Amniotic stem cell (primary cell): ENCODE data around the gene FAM149A.

ENCODE experiments used
- DNase-seq: peaks from one replicate; lab custom pipeline; 2025; lab: John Stamatoyannopoulos, UW

The FAM149A gene

DNA sequence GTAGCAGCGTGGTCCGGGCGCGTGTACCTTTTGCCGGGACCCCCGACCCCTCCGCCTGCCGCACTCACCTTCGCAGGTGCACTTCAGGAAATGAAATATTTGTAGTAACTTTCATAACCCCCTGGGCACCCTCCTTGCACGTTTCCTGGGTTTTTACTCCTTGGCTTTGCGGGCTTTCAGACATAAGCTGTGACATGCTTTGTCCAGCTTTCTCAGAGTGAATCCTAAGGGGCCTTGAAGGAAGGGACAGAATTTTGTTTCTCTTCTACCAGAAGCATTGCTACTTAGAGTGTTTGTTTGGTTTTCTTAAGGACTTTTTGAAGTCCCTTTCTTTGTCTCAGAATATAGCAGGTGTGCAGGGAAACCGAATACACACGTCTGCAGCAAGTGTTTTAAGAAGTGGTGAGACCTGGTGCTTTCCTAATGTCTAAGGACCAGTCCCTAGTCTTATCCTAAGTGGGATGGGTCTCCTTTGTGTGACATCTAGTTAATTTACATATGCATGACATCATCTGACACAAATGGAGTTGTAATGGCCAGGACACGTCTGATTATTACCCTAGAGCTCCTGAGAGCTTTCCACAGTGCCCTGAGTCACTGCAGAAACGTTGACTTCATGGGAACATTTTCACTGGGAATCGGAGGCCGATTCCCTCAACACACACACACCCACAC lies 1.3 kb downstream of the FAM149A start:
- DNase-seq = no peak

DNA sequence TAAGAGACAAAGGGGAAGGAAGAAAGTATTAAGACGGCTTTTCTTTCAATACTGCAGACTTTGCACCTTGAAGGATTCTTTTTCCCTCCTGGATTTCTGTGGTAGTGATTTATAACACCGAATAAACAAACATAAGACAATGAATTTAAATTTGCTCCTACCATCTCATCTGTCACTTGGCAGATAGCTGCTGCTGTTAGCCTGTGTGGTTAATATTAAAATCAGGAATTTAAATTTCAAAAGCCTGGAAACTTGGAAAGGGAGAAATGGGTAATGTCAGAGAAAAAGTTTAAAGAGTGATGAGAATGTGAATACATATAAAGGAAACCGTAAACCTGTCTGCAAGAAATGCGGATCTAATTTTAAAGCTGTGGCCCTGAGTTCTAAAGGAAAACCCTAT lies 3.4 kb downstream of the FAM149A start:
- no peak for DNase-seq

DNA sequence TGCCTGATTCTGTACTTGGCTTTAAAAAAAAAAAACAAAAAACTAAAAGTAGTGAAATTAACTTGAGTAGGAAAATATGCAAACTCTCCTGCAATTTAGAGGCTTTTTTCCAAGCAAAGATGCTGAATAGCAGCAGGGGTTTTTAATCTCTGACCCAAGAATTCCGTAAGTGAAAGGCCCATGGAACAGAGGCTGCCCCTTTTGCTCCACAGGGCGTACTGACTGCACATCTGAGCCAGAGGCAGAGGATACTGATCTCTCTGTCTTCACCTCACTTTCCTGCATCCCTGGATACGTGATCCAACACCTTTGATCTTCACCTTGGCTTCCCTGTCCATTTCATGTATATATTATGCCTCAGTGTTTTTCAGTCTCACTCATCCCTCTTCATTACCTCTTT lies 3.9 kb downstream of the FAM149A start:
- no peak for DNase-seq

DNA sequence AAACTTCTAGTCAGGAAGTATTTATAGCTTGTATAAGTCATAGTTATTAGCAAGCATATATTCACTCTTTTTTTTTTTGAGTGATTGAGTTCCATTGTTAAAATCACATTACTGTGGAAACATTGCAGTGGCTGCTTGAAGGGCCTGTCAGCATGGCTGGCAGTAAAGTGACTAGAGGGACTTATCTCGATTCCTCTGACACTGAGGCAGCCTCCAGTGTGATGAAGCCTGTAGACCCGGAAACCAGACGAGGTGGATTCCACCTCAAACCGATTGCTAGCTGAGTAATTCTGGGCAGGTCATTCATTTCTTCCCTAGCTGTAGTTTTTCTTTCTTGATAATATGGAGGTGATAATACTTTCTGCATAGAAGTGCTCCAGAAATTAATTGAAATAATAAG lies 4.7 kb downstream of the FAM149A start:
- no peak for DNase-seq

DNA sequence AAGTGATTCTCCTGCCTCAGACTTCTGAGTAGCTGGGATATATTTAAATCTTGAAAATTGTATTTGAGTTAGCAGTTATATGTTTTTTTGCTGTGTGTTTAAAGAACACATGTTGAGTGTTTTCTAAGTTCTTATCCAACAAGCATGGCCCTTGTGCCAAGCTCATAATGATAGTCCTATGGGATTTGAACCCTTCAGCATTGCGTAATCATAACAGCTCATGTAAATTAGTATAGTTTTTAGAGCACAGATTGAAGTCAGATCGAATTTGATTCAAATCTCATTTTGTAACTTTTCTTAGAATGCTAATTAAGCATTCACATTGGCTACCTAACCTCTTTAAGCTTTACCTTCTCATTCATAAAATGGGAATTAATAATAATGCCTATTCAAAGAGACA lies 12.2 kb downstream of the FAM149A start:
- DNase-seq = no peak

DNA sequence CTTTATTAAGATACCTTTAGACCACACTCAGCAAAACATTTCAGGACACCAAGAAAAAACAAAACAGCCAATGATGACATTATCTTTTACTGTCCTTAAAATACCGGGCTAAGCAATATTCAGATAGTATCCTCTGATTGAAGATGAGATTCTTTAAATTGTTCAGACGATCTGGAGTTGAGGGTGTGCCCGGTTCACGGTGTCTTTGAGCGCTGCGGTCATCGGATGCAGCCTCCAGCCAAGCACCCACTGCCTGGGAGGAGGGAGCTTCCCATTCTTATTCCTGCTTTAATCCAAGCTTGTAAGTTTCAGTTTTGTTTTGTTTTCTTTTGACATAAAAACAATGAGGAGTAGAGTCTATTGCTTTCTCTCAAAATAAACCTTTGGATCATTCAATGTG lies 14.1 kb downstream of the FAM149A start:
- DNase-seq = no peak

DNA sequence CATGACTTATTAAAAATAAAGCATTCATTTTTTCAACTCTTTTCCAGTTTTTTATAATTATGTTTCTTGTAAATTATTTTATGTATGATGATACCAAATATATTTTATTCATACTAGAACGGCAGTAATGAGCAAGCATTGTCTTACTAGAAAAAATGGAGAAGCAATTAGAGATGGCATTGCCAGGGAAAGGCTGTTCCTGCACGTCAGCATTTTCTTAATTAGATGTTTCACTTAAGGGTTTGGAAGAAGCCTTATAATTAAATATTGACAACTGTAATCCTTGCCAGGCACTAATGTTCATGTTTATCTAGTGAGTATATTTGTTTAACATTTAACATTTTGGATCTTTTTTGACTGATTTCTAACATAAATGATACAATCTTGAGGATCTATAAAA lies 16.6 kb downstream of the FAM149A start:
- no peak for DNase-seq

DNA sequence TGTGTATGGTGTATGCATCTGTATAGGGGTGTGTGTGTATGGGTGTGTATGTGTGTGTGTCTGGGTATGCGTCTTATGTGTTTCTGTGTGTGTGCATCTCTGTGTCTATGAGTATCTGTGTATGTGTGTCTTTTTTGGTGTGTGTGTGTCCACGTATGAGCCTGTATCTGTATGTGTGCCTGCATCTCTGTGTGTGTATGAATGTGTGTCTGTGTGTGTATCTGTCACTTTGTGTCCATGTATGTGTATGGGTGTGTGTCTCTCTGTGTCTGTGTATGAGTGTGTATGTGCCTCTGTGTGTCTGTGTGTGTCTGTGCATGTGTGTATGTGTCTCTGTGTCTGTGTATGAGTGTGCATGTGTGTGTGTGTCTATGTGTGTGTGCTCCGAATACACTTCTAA lies 24.3 kb downstream of the FAM149A start:
- no peak for DNase-seq

DNA sequence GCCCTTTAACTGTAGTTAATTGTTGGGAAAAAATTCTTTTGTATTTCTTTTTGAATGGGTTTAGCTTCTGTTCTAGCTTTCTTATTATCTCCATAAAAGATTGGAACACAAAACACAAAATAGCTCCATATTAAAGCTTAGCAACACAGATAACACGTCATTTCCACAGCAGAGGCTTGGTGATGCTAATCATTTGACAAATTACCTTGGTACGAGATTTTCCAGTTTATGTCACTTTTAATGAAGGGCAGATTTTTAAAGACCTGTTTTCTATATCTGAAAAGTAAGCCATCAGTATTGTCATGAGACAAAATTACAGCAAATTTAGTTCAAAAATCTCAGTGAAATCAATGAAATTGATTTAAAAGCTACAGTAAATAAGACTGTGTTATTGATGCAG lies 27.4 kb downstream of the FAM149A start:
- no peak for DNase-seq

DNA sequence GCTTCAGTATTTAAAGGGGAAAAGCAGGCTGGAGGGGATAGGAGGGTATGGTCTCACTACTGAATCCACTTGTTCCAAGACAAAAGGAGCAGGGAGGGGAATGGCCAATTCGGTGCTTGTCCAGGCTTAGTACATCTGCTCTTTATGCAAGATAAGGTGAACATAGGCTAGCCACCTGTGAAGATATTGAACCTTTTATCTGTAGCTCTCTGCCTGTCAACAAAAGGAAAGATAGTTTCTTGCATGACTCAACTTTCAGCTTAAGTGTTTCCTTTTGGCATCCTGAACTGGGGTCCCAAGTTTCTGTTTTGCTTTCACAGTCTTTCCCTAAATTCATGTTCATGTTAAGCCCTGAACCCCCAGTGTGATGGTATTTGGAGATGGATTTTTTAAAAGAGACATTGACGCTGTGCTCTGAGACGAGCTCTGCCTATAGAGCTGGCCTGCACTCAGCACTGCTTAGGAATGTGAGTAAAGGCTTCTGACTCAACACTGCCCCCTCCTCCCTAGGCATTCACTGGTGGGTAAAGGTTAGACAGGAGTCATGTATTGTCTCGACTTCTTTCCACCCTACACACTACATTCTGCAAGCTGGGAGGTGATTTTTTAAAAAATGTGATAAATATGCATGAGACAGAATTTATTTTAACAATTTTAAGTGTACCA lies 28.2 kb downstream of the FAM149A start:
- peak; percentile 3 for DNase-seq

DNA sequence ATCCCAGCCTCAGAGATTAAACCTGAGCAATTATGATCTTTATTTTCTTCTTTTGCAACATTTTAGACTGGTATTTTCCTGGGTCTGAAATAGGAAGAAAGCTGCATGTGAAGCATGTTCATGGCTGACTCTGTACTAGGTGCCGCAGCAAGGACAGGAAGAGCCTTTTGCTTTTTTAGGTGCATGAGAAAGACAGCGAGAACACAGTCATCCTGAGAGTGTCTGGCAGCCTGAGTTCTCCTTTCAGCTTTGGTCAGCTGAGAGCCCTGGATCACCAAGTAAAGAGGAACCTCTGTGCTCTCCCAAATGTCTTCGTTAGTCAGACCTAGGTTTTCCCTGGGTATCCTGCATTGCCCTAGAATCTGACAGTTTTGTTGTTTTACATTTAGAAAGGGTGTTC lies 29.8 kb downstream of the FAM149A start:
- DNase-seq = no peak

DNA sequence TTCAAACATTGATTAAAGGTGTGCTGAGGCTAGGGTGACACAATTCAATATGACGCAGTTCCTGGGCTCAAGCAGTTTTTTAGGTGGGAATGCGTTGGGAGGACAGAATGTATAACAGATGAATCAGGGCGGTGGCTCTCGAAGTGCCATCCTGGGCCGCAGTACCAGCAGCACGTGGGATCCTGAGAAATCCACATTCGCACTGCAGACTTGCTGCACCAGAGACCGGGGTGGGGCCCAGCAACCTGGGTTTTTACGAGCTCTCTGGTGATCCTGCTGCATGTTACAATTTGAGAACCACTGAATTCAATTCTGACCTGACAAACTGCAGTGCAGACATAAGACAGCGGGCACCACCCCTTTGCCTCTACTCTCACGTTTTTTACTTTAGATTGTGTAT lies 30.4 kb downstream of the FAM149A start:
- DNase-seq = no peak

DNA sequence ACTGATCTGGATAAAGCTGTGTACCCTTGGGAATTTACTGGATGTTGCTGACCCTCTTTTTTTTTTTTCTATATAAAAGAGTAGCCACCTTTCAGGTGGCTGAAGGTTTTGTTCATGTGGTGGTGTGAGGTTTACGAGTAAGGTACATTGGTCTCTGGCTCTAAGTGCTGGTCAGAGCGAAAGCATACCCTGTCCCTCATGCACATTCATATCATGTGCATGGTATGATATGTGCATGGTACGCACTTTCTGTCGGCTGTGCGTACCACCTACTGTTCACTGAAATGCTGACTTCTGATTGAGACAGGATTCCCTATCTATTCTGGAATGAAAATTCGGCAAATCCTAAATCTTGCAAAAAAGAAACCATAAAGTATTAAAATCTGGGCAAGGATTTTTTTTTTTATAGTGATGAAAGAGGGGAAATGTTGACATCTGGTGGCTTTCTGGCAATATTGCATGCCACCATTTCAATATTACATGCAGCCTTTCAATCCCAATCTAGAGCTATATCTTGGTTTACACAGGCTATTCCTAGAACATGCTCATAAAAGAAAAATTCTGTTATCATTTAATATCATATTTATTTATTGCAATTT lies 32.8 kb downstream of the FAM149A start:
- peak; percentile 3 for DNase-seq

DNA sequence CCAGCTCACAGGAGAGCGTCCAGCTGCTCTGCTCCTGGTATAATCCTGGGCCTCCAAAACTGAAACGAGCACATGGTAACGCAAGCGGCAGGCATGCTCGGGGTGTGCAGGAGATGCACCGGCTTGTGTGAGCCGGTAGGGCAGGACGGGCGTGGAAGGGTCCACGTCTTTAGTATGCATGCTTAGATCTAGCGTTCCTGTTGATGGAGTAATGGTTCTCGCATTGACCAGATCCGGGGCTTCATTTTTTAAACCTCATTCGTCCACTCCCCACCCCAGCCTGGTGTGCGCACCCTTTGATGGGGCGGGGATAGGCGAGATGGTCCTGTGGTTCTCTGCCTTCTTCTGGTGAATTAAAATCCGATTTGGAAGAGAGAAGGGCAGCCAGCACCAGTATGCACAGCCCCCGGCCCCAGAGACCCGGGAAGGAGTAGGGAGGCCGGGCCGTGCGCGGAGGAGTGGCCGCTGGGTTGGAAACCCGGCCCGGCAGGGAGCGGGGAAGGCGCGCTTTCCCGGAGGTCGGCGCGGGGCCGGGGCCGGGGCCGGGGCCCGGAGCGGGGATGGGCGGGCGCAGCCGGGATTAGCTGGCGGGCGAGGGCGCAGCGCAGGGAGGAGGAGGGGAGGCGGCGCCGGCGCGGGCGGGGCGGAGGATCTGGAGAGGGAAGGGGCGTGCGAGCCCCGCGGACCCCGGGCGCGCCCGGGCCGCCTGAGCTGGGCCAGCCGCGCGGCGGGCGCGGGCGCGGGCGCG lies 39.9 kb downstream of the FAM149A start:
- peak; percentile 27 for DNase-seq

DNA sequence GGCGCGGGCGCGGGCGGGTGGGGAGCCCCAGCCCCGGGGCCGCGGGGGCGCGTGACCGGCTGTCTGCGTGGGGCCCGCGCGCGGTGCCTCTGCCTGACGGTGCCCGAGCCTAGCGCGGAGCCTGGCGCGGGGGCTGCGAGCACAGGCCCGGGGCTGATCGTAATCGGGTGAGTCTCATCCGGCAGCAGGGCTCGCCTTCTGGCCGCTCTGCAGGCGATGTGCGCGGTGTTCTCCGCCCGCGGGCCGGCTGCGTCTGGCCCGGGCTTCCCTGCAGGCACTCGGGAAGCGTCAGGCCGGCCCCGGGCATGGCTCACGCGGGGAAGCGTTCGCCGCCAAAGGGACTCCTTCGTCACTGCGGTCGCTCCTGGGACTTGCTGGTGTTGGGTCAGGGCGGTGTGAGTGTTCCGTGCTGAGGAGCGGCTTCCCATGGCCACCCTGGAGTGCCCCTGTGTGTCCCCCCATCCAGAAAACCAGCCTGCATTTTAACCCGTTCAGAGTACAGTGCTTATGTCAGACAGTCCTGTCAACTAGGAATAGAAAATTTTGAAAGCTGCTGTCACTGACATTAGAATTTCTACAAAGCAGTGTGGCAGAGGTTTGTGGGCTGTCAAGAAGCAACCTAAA lies 40.6 kb downstream of the FAM149A start:
- DNase-seq = peak; percentile 43

DNA sequence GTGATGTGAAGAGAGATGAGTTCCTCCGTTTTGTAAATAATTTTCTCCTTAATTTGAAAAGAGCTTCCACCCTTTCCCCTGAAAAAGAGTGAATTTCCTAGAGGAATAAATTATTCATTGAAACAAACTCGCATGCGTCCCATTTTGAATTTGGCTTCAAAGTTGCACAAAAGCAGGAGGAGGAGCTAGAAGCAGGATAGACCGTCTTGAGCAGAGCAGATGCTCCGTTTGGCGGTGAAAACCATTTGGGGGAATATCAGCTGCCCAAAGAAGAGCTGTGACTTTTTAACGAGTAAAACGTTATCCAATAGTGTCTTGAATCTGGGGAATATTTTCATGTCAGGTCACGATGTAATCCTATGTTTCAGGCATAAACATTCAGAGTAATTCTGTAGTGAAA lies 42.0 kb downstream of the FAM149A start:
- DNase-seq = no peak

DNA sequence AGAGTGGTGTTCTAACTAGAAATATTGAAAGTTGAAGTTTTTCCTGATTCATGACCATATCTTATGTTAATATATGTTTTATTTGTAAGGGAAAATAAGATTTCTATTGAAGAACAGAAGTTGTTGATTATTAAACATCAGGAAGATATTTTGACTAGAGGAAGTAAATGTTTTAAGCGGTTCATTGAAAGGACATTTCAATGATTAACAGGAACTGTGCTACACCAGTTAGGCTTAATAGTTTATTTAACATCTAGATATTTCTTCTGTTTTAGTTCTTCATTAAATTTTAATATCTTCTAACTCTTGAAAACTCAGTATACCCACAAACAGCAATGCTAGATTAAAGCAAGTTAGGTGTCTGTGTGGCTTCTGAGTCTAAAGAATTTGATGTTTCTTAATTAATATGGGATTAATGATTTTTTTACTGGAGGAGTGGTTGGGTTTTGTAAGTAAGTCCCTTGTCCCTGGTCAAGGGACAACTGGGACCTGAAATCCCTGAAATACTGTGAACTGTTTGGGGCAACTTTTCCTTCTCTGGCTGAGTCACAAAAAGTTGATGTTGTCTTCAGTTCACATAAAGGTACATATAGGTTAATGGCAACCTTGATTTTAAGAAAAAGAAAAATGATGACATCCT lies 44.0 kb downstream of the FAM149A start:
- no peak for DNase-seq

DNA sequence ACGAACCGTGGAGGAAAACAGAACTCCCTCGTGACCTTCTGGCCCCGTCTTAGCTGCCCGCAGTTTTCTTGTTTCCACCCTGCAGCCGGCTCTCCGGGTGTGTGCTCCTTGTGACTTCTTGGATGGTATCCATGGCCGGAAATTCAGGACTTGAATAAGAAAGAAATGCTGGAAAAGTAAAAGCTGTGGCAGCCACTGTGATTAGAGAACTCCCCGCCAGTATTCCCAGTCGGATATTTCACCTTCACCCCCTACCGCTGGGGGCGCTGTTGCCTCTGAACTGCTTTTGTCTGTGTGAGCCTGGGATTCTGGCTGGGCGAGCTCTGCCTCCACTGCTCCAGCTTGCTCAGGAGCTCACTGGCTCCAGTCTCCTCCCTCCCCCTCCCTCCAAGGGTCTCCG lies 45.4 kb downstream of the FAM149A start:
- DNase-seq = no peak

DNA sequence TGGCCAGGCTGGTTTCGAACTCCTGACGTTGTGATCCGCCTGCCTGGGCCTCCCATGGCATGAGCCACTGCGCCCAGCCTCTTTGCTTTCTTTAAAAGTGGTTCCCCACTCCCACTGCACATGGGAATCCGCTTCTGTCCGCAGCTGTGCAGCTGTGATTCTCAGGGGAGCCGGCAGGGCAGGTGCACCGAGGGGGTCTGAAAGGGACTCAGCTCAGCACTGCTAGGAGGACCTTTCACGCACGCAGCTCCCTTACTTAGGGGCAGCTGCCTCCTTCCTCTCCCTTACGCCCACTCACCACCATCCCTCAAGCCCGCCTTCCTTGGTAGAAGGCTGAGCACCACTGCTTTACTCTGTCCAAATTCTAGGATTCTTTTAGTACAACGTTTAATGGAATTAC lies 46.4 kb downstream of the FAM149A start:
- no peak for DNase-seq

DNA sequence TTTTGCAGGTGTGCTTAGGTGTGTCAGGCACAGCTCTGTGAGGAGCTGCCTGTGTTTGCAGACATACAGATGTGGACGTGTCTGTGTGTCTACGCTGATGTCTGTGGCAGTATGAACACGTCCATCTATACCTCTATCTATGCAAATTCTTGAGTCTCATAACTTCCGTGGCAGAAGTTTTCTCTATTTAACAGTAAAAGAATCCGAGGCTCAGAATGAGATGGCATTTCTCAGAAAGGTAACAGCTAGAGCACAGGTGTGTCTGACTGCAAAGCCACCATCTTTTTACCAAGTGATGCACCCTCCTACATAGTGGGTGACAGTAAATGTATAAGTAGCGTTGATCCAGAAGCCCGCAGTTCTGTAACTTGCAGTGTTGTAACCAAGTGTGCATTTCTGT lies 47.0 kb downstream of the FAM149A start:
- no peak for DNase-seq

DNA sequence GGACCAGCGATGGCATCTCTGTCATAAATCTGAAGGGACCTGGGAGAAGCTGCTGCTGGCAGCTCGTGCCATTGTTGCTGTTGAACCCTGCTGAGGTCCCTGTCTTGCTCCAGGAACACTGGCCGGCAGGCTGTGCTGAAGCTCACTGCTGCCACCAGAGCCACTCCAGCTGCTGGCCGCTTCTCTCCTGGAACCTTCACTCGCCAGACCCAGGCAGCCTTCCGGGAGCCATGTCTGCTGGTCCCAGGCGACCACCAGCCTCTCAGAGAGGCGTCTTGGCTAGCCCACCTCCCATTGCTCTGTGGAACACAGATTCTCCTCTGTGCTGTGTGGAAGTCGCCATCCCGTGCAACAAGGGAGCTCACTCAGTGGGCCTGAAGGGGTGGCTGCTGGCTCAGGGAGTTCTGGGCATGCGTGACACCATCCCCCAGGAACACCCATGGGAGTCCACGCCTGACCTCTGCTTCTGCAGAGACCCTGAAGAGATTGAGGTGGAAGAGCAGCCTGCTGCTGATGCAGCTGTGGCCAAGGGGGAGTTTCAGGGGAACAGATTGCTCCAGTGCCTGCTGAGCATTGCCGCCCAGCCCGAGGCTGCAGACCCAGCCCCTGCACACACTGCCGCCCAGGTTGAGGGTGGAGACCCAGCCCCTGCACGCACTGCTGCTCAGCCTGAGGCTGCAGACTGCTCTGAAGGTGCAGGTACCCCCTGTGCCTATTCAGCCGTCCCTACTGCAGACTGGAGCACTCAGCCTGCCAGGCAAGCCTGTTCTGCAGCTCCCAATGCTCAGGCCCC lies 53.7 kb downstream of the FAM149A start:
- DNase-seq = no peak
